Ovary (tissue), 9 donors: ENCODE results near the gene NANS. TPM values are rescaled to one million over a fixed set of nuclear protein-coding genes. Genes with fewer than 3 reads are reported as not detected.
"Not testable (repeated sequence)": the region's sequence is repeated elsewhere in the genome, so short reads cannot be mapped to it uniquely, and the experiment has no call there.

Experiments used
- DNase-seq, 5 donors: peaks; one replicate each; pipeline ENCODE4 v3.0.0-alpha.2; 2019 to 2020
- H3K27ac ChIP-seq, 2 donors: fragments of 200-600 bp; one replicate each; pipeline versions ENCODE4 v1.5.1 to v1.8.0; 2019 to 2022
- H3K27me3 ChIP-seq: fragments of 200-600 bp; one replicate; pipeline ENCODE4 v1.8.0; 2022
- H3K36me3 ChIP-seq: fragments of 200-600 bp; sonication (generic); one replicate; pipeline ENCODE4 v1.5.1; 2019
- H3K4me1 ChIP-seq: one replicate; pipeline ENCODE4 v1.8.1; 2013; ENCODE audit warnings: mild to moderate bottlenecking, moderate library complexity; ENCODE audit not compliant: insufficient read depth
- H3K4me3 ChIP-seq: fragments of 200-600 bp; sonication (generic); one replicate; pipeline ENCODE4 v1.5.1; 2017
- H3K9me3 ChIP-seq, 2 donors: fragments of 200-600 bp in 1 of 2; sonication (generic) in 1 of 2; one replicate each; pipeline versions ENCODE4 v1.5.1 to v1.8.1; 2013 to 2019; ENCODE audit warnings: mild to moderate bottlenecking in 1 of 2, moderate library complexity in 1 of 2
- EP300 ChIP-seq: sonication (generic); formaldehyde crosslinking; IDR thresholded peaks from one replicate; pipeline ENCODE4 v1.6.1; 2017; ENCODE audit warnings: antibody characterized with exemption
- POLR2A ChIP-seq: fragments of 450-650 bp; IDR thresholded peaks from one replicate; pipeline ENCODE4 v1.6.1; 2017; ENCODE audit warnings: antibody characterized with exemption, mild to moderate bottlenecking, moderate library complexity
- WGBS, 3 donors: extraction: QIAGEN DNeasy Blood & Tissue Kit in 1 of 3; methylation state at CpG; one replicate each; pipeline versions ENCODE4 v1.1.5 to v1.1.7; 2013 to 2017; 5-methylcytosine and 5-hydroxymethylcytosine counted together
- intact Hi-C, 4 donors: fragments of 100-400 bp; cut with DNase I; formaldehyde crosslinking; loops; one replicate each; pipeline versions ENCODE4 v1.11.0 to v1.15.1; 2022 to 2023
- polyA plus RNA-seq, 2 donors: library from polyadenylated mRNA; stranded (reverse); fragments of 200-250 nt in 1 of 2; fragments of 350-450 nt in 1 of 2; fragmentation: Illumina TruSeq in 1 of 2; extraction: RNeasy Lipid Tissue Mini Kit (QIAGEN cat#74804) in 1 of 2; gene quantifications; one replicate each; pipeline ENCODE4 v1.2.3, GENCODE V29; 2013 to 2014
- total RNA-seq, 7 donors: library from RNA; depleted of rRNA in 2 of 7; stranded (reverse); fragments of >200 nt in 2 of 7; fragmentation: NEBNext Ultra II Directional in 3 of 7; extraction: Animal tissue kit (Norgen Biotek cat#: 25700) in 3 of 7; gene quantifications; one replicate each; pipeline versions ENCODE4 v1.1.0 to v1.2.4, GENCODE V29; 2016 to 2023
- TF ChIP-seq, protein P1 (sequence below), 3 donors: fragments of 450-650 bp in 2 of 3; fragments of 200-600 bp in 1 of 3; IDR thresholded peaks; one replicate each; pipeline versions ENCODE4 v1.5.1 to v1.8.0; 2016 to 2022; ENCODE audit warnings: antibody characterized with exemption in 3 of 3, mild to moderate bottlenecking in 1 of 3
- donor health status: DM: no; HTN: no; CAD: no; lungs with moderate emphysema.
- donor health status: DM: no; HTN: no; CAD: no.
- donor health status: Bipolar disorder and iron deficiency.
- donor health status: DM: yes; HTN: yes; CAD: no.
- donor health status: DM: no; HTN: no; CAD: no.
- donor health status: DM: yes; HTN: yes; CAD: no.

Gene NANS
- total and polyA plus RNA-seq, 9 donors: 24.1 to 43.8 (median 33.8) TPM

DNA sequence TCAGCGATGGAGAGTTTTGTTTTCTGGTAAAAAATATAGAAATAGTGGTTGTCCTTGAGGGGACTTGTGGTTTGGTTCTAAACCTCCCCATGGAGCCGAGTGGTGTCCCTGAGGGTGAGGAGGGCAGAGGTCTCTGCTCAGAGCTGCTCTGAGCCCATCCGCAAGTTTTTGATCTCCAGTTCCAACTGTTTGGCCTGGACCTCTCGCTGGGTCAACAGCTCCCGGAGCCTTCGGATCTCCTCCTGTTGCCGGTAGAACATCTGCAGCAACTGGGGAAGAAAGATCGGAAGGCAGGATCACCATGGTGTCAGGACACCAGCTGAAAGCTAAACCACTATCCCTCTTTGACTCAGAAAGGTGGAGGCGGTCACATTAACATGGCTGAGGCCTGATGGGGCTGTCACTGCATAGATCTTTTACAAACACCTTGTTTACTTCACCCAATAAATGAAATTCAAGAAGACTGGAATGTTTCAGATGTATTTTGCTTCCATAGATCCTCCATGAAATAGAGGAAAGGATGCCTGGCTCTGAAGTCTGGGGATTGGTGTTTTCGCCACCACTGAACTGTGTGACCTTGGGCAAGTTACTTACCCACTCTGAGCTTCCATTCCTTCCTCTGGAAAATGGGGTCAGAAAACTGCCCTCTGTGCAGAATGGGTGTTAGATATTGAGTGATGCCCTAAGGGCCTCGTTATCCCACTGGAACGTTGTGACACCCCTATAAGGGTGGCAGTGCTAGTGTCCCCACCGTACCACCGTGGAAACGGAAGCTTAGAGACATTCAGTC, 68.3 kb downstream of the NANS start:
- 87 to 93% (median 89%) methylated on average over 15 of the region's 15 CpGs for WGBS, 3 donors
- no peaks in the 10 kb centered on the region for H3K4me1 ChIP-seq
- H3K27me3 ChIP-seq: no peaks in the 10 kb centered on the region
- no peak for TF ChIP-seq POLR2A
- TF ChIP-seq EP300: no peak
- TF ChIP-seq, protein P1, sequence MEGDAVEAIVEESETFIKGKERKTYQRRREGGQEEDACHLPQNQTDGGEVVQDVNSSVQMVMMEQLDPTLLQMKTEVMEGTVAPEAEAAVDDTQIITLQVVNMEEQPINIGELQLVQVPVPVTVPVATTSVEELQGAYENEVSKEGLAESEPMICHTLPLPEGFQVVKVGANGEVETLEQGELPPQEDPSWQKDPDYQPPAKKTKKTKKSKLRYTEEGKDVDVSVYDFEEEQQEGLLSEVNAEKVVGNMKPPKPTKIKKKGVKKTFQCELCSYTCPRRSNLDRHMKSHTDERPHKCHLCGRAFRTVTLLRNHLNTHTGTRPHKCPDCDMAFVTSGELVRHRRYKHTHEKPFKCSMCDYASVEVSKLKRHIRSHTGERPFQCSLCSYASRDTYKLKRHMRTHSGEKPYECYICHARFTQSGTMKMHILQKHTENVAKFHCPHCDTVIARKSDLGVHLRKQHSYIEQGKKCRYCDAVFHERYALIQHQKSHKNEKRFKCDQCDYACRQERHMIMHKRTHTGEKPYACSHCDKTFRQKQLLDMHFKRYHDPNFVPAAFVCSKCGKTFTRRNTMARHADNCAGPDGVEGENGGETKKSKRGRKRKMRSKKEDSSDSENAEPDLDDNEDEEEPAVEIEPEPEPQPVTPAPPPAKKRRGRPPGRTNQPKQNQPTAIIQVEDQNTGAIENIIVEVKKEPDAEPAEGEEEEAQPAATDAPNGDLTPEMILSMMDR (IDR thresholded peaks at IDR 0.05): no peak
- H3K36me3 ChIP-seq: no peaks in the 10 kb centered on the region
- H3K9me3 ChIP-seq: no peaks in the 10 kb centered on the region
- no peak for DNase-seq
- intact Hi-C loops: no loop called here
- H3K4me3 ChIP-seq: no peak overlapping the region
- H3K27ac ChIP-seq: no peak overlapping the region

DNA sequence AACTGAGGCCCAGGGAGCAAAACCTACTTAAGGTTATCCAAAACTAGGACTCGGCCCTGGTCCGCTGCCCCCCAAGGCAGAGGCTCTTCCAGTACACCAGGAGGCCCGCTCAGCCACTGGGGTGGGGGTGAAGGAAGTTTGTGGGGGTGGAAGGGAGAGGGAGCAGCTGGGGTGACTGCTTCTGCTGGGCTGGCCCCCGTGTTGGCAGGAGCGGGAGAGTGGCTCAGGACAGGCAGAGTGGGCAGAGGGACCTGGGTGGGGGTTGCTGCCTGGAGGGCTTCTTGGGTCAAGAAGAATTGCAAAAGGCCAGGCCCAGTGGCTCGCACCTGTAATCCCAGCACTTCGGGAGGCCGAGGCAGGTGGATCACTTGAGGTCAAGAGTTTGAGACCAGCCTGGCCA, 70.7 kb downstream of the NANS start:
- Histone ChIP-seq H3K27me3 (no peaks in the 10 kb centered on the region), H3K36me3 (no peaks in the 10 kb centered on the region), H3K9me3 (no peaks in the 10 kb centered on the region), H3K4me1 (no peaks in the 10 kb centered on the region), H3K27ac (no peak overlapping the region), H3K4me3 (no peak overlapping the region)
- intact Hi-C loops: no loop called here
- no peak for DNase-seq
- WGBS, 3 donors: 91 to 97% (median 95%) methylated on average over 8 of the region's 8 CpGs
- no peak for TF ChIP-seq EP300
- TF ChIP-seq, protein P1 (IDR thresholded peaks at IDR 0.05): no peak
- TF ChIP-seq POLR2A: no peak

DNA sequence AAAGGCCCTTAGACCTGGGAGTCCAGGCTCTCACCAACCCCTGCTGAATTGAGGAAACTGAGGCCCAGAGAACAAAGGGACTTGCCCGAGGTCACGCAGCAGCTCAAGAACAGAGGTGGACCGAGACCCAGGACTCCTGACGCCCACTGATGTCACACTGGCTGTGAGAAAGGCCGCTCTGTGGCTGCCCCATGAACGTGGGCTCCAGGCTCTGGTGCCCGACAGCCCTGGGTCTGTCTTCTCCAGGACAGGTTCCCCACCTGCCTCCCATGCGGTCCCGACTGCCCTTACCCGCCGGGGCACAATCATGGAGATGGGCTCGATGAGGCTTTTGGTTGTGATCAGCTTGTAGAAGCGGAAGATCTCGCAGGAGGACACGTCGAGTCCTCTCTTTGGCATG, 71.8 kb downstream of the NANS start:
- intact Hi-C loops: no loop called here
- no peak for DNase-seq
- WGBS, 3 donors: 93 to 94% (median 94%) methylated on average over 16 of the region's 16 CpGs

DNA sequence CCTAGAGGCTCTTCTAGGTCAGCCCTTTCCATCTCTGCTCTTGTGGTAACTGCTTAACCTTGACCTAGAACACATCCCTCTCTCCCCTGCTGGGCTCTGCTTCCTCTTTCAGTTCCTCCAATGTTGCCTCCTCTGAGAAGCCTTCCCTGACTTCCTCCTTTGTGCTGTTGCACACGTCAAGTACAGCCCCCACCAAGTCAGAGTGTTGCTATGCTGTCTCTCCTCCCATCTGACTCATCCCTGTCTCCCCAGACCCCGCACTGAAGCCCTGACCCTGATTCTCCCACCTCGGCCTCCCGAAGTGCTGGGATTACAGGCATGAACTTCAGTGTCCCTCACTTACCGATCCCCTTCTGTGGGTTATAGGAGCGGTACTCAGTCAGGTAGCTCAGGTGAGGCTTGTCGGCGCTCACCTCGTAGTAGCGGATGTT, 72.9 kb downstream of the NANS start:
- 79 to 88% (median 83%) methylated on average over 10 of the region's 10 CpGs for WGBS, 3 donors
- Histone ChIP-seq H3K27ac (no peak overlapping the region), H3K27me3 (no peaks in the 10 kb centered on the region), H3K9me3 (no peaks in the 10 kb centered on the region), H3K36me3 (no peaks in the 10 kb centered on the region), H3K4me1 (no peaks in the 10 kb centered on the region), H3K4me3 (no peak overlapping the region)
- no peak for DNase-seq
- intact Hi-C loops: no loop called here
- TF ChIP-seq EP300 (no peak), POLR2A (no peak)
- TF ChIP-seq, protein P1 (IDR thresholded peaks at IDR 0.05): no peak

More for the DNA sequence above, 71.8 kb downstream of the NANS start:
- no peaks in the 10 kb centered on the region for H3K4me1 ChIP-seq
- TF ChIP-seq EP300: no peak
- no peak for TF ChIP-seq POLR2A
- TF ChIP-seq, protein P1 (IDR thresholded peaks at IDR 0.05): no peak
- no peak overlapping the region for H3K4me3 ChIP-seq
- H3K36me3 ChIP-seq: no peaks in the 10 kb centered on the region
- H3K27ac ChIP-seq: no peak overlapping the region
- no peaks in the 10 kb centered on the region for H3K9me3 ChIP-seq
- H3K27me3 ChIP-seq: no peaks in the 10 kb centered on the region

DNA sequence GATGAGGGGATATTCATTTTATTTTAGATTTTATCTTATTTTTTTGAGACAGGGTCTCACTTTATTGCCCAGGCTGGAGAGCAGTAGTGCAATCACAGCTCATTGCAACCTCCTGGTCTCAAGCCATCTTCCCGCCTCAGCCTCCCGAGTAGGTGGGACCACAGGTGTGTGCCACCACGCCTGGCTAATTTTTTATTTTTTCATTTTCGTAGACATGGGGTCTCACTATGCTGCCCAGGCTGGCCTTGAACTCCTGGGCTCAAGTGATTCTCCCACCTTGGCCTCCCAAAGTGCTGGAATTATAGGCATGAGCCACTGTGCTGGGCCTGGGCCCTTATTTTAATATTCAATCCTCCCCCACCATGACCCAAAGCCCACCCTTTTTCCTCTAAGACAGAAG, 73.5 kb downstream of the NANS start:
- H3K4me1 ChIP-seq, H3K9me3 ChIP-seq, DNase-seq, H3K36me3 ChIP-seq, intact Hi-C loops, H3K27me3 ChIP-seq, H3K27ac ChIP-seq, H3K4me3 ChIP-seq: not testable (repeated sequence)
- 85 to 96% (median 89%) methylated on average over 4 of the region's 4 CpGs for WGBS, 3 donors
